ENCODE data around the gene RFXAP.

The RFXAP gene

DNA sequence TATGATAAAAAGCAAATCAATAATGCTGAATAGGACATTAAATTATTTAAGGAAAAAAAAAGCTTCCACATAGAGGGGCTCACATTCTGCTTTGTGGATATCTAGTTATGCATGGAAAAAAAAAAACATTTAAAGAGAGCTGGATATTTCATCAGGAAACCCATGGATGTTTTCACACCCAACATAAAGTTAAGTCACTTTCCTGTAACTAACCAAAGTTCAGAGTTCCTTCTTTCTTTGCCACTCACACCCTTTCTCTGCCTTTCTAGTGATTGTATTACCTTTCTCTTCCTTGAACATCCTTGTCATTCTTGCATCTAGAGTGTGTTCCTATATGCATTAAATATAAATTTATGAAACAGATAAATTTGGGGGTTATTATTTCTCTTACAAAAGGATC is 47.2 kb downstream of the RFXAP start:
- no peak for DNase-seq (ENCODE audit: low read depth in 2 of 2)

GRCh38 chr13:36870050-36870692 is 51.1 kb downstream of the RFXAP start:
- no peak for DNase-seq (ENCODE audit: low read depth in 2 of 2)

DNA sequence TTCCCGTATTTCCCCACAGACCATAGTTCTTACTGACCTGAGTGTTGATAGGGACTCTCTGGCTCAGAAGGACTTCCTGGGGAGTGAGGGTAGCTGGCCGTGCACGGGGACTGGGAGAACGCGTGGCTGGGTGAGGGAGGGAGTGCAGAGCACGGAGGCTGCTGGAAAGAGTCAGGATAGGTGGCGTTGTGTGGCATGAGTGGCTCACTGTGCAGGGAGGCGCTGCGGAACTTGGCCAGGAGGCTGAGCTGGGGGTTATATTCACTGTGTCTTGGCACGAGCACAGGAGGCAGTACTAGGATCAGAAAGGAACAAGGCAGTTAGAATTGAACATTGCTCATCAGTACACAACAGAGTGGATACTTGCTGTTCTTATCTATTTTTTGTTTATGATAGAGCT is 53.6 kb downstream of the RFXAP start:
- no peak for DNase-seq (ENCODE audit: low read depth in 2 of 2)

DNA sequence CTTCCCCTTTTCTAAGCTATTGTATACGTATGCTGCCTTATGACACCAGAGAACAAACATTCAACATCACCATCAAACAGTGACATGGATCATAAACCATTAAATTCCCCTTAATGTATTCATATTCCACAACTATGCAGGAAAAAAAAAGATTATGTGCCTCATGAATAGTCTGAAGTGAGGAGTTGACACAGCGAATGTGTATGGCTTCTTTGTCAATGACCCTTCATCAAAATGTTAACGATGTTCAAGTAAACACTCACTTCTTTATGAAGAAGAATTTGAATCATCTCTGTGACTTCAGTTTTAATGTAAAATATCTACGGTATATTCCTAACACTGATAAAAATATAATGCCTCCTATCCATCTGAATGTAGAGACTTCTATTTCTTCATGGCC is 56.4 kb downstream of the RFXAP start:
- no peak for DNase-seq (ENCODE audit: low read depth in 2 of 2)

- no peak for DNase-seq (ENCODE audit: low read depth in 2 of 2)
These were observed 56.9 kb downstream of the RFXAP start for GRCh38 chr13:36875961-36876360.
